K562 (cell line): ENCODE results near the gene SEC14L3. TPM values are rescaled to one million over a fixed set of nuclear protein-coding genes. Genes with fewer than 3 reads are reported as not detected.

Experiments used
- CHD1 ChIP-seq: fragments of 200-600 bp; sonication (generic); IDR thresholded peaks from one replicate; pipeline ENCODE4 v1.6.1; 2012; ENCODE audit warnings: mild to moderate bottlenecking, moderate library complexity, low read length, inconsistent platforms
- CREB1 ChIP-seq, 2 experiments: sonication (generic) in 1 of 2; formaldehyde crosslinking in 1 of 2; IDR thresholded peaks; 2 replicates each; pipeline versions ENCODE4 v1.6.1 to v1.8.0; 2012 to 2022; ENCODE audit warnings: inconsistent platforms in 1 of 2, mild to moderate bottlenecking in 1 of 2, missing genetic modification reagents in 1 of 2, moderate library complexity in 1 of 2
- ILK ChIP-seq: fragments of 450-650 bp; IDR thresholded peaks from 2 replicates; pipeline ENCODE4 v1.6.1; 2016; ENCODE audit warnings: missing genetic modification characterization, low read depth, mild to moderate bottlenecking, missing compliant biosample characterization, moderate library complexity, borderline replicate concordance
- NRF1 ChIP-seq, 2 experiments: fragments of 450-650 bp; IDR thresholded peaks in 1 of 2; conservative IDR thresholded peaks in 1 of 2; 2 replicates each; pipeline ENCODE4 v1.6.1; 2014; ENCODE audit warnings: mild to moderate bottlenecking in 2 of 2
- OTX1 ChIP-seq: fragments of 450-650 bp; formaldehyde crosslinking; IDR thresholded peaks from 2 replicates; pipeline ENCODE4 v1.4.0; 2022; ENCODE audit warnings: mild to moderate bottlenecking
- ZFP36 ChIP-seq: fragments of 150-350 bp; IDR thresholded peaks from 2 replicates; pipeline ENCODE4 v1.6.1; 2018; ENCODE audit warnings: low read length, low read depth; ENCODE audit not compliant: partially characterized antibody
- polyA plus RNA-seq, 8 experiments: library from polyadenylated mRNA; depleted of rRNA in 4 of 8; stranded (reverse) in 5 of 8; unstranded in 3 of 8; fragments of >200 nt; fragmentation: Nextera tagmentation in 2 of 8; fragmentation: Illumina TruSeq in 1 of 8; extraction: Ambion mirVana in 2 of 8; extraction: Trizol in 1 of 8; gene quantifications; 2 replicates each; pipeline versions ENCODE4 v1.2.1 to v1.2.3, GENCODE V29; 2011 to 2014; ENCODE audit warnings: inconsistent platforms in 1 of 8, missing spikeins in 1 of 8
- total RNA-seq, 7 experiments: library from RNA; depleted of rRNA in 6 of 7; stranded (reverse); fragments of >200 nt in 6 of 7; fragmentation: Illumina TruSeq in 2 of 7; extraction: Trizol in 2 of 7; gene quantifications; 2 replicates each; pipeline versions ENCODE4 v1.2.1 to v1.2.3, GENCODE V29; 2011 to 2021; ENCODE audit warnings: low replicate concordance in 1 of 7
- TF ChIP-seq, protein P1 (sequence below): sonication (generic); formaldehyde crosslinking; IDR thresholded peaks from 2 replicates; pipeline ENCODE4 v1.8.0; 2022; ENCODE audit warnings: missing genetic modification reagents, mild to moderate bottlenecking, borderline replicate concordance
- TF ChIP-seq, protein P2 (sequence below), 2 experiments: fragments of 450-650 bp; IDR thresholded peaks; 2 replicates each; pipeline ENCODE4 v1.6.1; 2016

The SEC14L3 gene
- total and polyA plus RNA-seq, 9 of the 15 experiments (the other 6 are each of a cell fraction or from before 2014, with no cell fraction given) = not detected

DNA sequence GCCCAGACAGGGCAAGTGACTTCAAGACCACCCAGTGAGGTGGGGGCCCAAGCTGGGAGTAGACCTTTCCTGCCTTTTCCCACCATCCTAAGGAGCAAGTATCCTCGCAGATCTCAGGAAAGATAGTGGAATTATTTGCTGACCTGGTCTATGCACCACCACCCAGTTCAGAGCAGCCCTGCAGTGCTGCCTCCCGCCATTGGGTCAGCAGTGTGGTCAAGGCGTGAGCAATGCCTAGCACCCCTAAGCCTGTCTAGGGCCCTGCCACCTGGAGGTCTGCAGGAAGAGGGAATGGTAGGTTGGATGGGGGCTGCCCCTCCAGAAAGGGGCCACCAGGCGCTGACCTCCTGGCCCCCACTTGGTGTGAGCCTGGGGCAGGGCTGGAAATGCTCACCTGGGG is 39.7 kb downstream of the SEC14L3 start (continued):
- TF ChIP-seq, protein P1, sequence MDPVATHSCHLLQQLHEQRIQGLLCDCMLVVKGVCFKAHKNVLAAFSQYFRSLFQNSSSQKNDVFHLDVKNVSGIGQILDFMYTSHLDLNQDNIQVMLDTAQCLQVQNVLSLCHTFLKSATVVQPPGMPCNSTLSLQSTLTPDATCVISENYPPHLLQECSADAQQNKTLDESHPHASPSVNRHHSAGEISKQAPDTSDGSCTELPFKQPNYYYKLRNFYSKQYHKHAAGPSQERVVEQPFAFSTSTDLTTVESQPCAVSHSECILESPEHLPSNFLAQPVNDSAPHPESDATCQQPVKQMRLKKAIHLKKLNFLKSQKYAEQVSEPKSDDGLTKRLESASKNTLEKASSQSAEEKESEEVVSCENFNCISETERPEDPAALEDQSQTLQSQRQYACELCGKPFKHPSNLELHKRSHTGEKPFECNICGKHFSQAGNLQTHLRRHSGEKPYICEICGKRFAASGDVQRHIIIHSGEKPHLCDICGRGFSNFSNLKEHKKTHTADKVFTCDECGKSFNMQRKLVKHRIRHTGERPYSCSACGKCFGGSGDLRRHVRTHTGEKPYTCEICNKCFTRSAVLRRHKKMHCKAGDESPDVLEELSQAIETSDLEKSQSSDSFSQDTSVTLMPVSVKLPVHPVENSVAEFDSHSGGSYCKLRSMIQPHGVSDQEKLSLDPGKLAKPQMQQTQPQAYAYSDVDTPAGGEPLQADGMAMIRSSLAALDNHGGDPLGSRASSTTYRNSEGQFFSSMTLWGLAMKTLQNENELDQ (CRISPR knock-in tag) = no peak
- TF ChIP-seq CREB1 (IDR thresholded peaks at IDR 0.05) = no peak
- TF ChIP-seq CREB1 (CRISPR knock-in tag; IDR thresholded peaks at IDR 0.05) = no peak
- TF ChIP-seq, protein P2, sequence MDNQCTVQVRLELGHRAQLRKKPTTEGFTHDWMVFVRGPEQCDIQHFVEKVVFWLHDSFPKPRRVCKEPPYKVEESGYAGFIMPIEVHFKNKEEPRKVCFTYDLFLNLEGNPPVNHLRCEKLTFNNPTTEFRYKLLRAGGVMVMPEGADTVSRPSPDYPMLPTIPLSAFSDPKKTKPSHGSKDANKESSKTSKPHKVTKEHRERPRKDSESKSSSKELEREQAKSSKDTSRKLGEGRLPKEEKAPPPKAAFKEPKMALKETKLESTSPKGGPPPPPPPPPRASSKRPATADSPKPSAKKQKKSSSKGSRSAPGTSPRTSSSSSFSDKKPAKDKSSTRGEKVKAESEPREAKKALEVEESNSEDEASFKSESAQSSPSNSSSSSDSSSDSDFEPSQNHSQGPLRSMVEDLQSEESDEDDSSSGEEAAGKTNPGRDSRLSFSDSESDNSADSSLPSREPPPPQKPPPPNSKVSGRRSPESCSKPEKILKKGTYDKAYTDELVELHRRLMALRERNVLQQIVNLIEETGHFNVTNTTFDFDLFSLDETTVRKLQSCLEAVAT (IDR thresholded peaks at IDR 0.05) = no peak
- TF ChIP-seq CHD1 = no peak
- TF ChIP-seq ZFP36 = no peak
- TF ChIP-seq OTX1 (CRISPR knock-in tag) = no peak
- no peak for TF ChIP-seq ILK
- no peak for TF ChIP-seq NRF1 (conservative IDR thresholded peaks at IDR 0.05 in 1 of 2, IDR thresholded peaks at IDR 0.05 in 1 of 2)
